IMR-90 (cell line): ENCODE results near the gene TELO2. TPM values are rescaled to one million over a fixed set of nuclear protein-coding genes. Genes with fewer than 3 reads are reported as not detected.

ENCODE experiments used
- ATAC-seq: fragments of 200-7000 bp; cut with Tn5 transposase; 2 replicates; pipeline ENCODE4 v1.9.1; 2020; ENCODE audit warnings: low read depth, mild to moderate bottlenecking, moderate library complexity
- BruUV-seq: library from RNA; stranded (reverse); fragments of 400-500 nt; replicated peaks from 2 replicates; lab custom pipeline; 2021; lab: Mats Ljungman, UMichigan
- CTCF ChIA-PET: fragments of 300-600 bp; formaldehyde crosslinking; extraction: SDS; loops from one replicate; lab custom pipeline; 2021; ENCODE audit warnings: antibody characterized with exemption; lab: Yijun Ruan, JAX
- POLR2A ChIA-PET: fragments of 300-600 bp; sonication (Branson Sonifier 250); formaldehyde crosslinking; loops from one replicate; lab custom pipeline; 2022; ENCODE audit warnings: antibody characterized with exemption; ENCODE audit not compliant: unreplicated experiment; lab: Charles Lee
- DNase-seq: peaks from one replicate; pipeline ENCODE4 v3.0.0; 2013
- H2AFZ ChIP-seq: replicated peaks from 2 replicates; pipeline ENCODE3; 2013; ENCODE audit warnings: low read length, mild to moderate bottlenecking; ENCODE audit not compliant: poor library complexity
- H2AK5ac ChIP-seq: 2 replicates; pipeline ENCODE4 v1.6.1; 2013; ENCODE audit warnings: low read depth, low read length, inconsistent platforms
- H2AK9ac ChIP-seq: replicated peaks from 2 replicates; pipeline ENCODE3; 2013; ENCODE audit warnings: mild to moderate bottlenecking, low read depth, low read length, moderate library complexity; ENCODE audit not compliant: poor library complexity
- H2BK120ac ChIP-seq: 2 replicates; pipeline ENCODE4 v1.6.1; 2013; ENCODE audit warnings: low read depth, low read length, inconsistent platforms
- H2BK15ac ChIP-seq: 3 replicates; pipeline ENCODE4 v1.6.1; 2013; ENCODE audit warnings: low read depth, low read length, inconsistent platforms
- H2BK20ac ChIP-seq: 2 replicates; pipeline ENCODE4 v1.6.1; 2013; ENCODE audit warnings: low read depth, mild to moderate bottlenecking, inconsistent platforms, low read length, moderate library complexity
- H2BK5ac ChIP-seq: 2 replicates; pipeline ENCODE4 v1.6.1; 2013; ENCODE audit warnings: mild to moderate bottlenecking, low read depth, low read length, inconsistent platforms; ENCODE audit not compliant: poor library complexity, severe bottlenecking
- H3K14ac ChIP-seq: replicated peaks from 2 replicates; pipeline ENCODE4 v1.6.1; 2013; ENCODE audit warnings: low read depth, low read length, inconsistent platforms
- H3K18ac ChIP-seq: 2 replicates; pipeline ENCODE4 v1.6.1; 2013; ENCODE audit warnings: low read depth, low read length, control low read depth
- H3K23ac ChIP-seq: 2 replicates; pipeline ENCODE4 v1.6.1; 2013; ENCODE audit warnings: low read depth, low read length, inconsistent platforms
- H3K27ac ChIP-seq: 2 replicates; pipeline ENCODE4 v1.5.1; 2013; ENCODE audit warnings: mild to moderate bottlenecking, control low read depth, low read length; ENCODE audit not compliant: insufficient read depth
- H3K27me3 ChIP-seq: 2 replicates; pipeline ENCODE4 v1.6.1; 2013; ENCODE audit warnings: low read length; ENCODE audit not compliant: control insufficient read depth, insufficient read depth
- H3K36me3 ChIP-seq: 2 replicates; pipeline ENCODE4 v1.6.1; 2013; ENCODE audit warnings: low read length, mixed read lengths; ENCODE audit not compliant: control insufficient read depth, insufficient read depth
- H3K4ac ChIP-seq: 2 replicates; pipeline ENCODE4 v1.6.1; 2013; ENCODE audit warnings: low read depth, low read length, inconsistent platforms
- H3K4me1 ChIP-seq: 2 replicates; pipeline ENCODE4 v1.6.1; 2013; ENCODE audit warnings: low read length, mixed read lengths; ENCODE audit not compliant: control insufficient read depth, insufficient read depth
- H3K4me2 ChIP-seq: 2 replicates; pipeline ENCODE4 v1.6.1; 2013; ENCODE audit warnings: low read depth, mild to moderate bottlenecking, control low read depth, low read length, moderate library complexity
- H3K4me3 ChIP-seq: 2 replicates; pipeline ENCODE4 v1.5.1; 2013; ENCODE audit warnings: low read depth, mild to moderate bottlenecking, control low read depth, low read length, moderate library complexity; ENCODE audit not compliant: insufficient read depth
- H3K56ac ChIP-seq: 2 replicates; pipeline ENCODE4 v1.6.1; 2013; ENCODE audit warnings: low read length, inconsistent platforms; ENCODE audit not compliant: insufficient read depth; ENCODE audit errors: extremely low read depth
- H3K79me1 ChIP-seq, 2 experiments: 2 replicates each; pipeline ENCODE4 v1.6.1; 2013; ENCODE audit warnings: low read length in 2 of 2, inconsistent platforms in 1 of 2, low read depth in 1 of 2
- H3K9ac ChIP-seq: 2 replicates; pipeline ENCODE4 v1.6.1; 2013; ENCODE audit warnings: low read depth, low read length, control low read depth
- H3K9me1 ChIP-seq: 2 replicates; pipeline ENCODE4 v1.6.1; 2013; ENCODE audit warnings: low read length, inconsistent platforms; ENCODE audit not compliant: insufficient read depth
- H3K9me3 ChIP-seq: 2 replicates; pipeline ENCODE4 v1.6.1; 2013; ENCODE audit warnings: low read length; ENCODE audit not compliant: control insufficient read depth, insufficient read depth
- H4K20me1 ChIP-seq: 2 replicates; pipeline ENCODE4 v1.6.1; 2013; ENCODE audit warnings: low read length, inconsistent platforms; ENCODE audit not compliant: insufficient read depth
- H4K5ac ChIP-seq: 2 replicates; pipeline ENCODE4 v1.6.1; 2013; ENCODE audit warnings: mild to moderate bottlenecking, low read depth, low read length, control low read depth
- H4K8ac ChIP-seq, 2 experiments: 2 replicates each; pipeline ENCODE4 v1.6.1; 2013; ENCODE audit warnings: low read depth in 2 of 2, low read length in 2 of 2, control low read depth in 1 of 2, inconsistent platforms in 1 of 2
- H4K91ac ChIP-seq: 2 replicates; pipeline ENCODE4 v1.6.1; 2013; ENCODE audit warnings: low read depth, low read length, inconsistent platforms; ENCODE audit not compliant: insufficient read depth
- BHLHE40 ChIP-seq: fragments of 150-350 bp; IDR thresholded peaks from 2 replicates; pipeline ENCODE4 v1.6.1; 2016; ENCODE audit warnings: mild to moderate bottlenecking, low read depth, low read length
- CEBPB ChIP-seq: IDR thresholded peaks from 2 replicates; pipeline ENCODE4 v1.6.1; 2012; ENCODE audit warnings: low read depth, low read length, improper control_type of control experiment
- CHD1 ChIP-seq: IDR thresholded peaks from 2 replicates; pipeline ENCODE4 v1.6.1; 2012; ENCODE audit warnings: low read depth, low read length, improper control_type of control experiment
- FOS ChIP-seq: fragments of 150-350 bp; IDR thresholded peaks from 2 replicates; pipeline ENCODE4 v1.6.1; 2016; ENCODE audit warnings: low read depth, low read length
- MXI1 ChIP-seq: IDR thresholded peaks from 2 replicates; pipeline ENCODE4 v1.6.1; 2012; ENCODE audit warnings: low read depth, mild to moderate bottlenecking, low read length, moderate library complexity, borderline replicate concordance
- NFE2L2 ChIP-seq: fragments of 150-350 bp; IDR thresholded peaks from 2 replicates; pipeline ENCODE4 v1.6.1; 2016; ENCODE audit warnings: low read depth, mild to moderate bottlenecking, low read length
- USF2 ChIP-seq: fragments of 150-350 bp; IDR thresholded peaks from 2 replicates; pipeline ENCODE4 v1.6.1; 2017; ENCODE audit warnings: mild to moderate bottlenecking, antibody characterized with exemption, low read length, low read depth
- WGBS, 2 experiments: methylation state at CpG; one replicate each; pipeline versions ENCODE4 v1.1.5 to v1.1.7; 2013; ENCODE audit warnings: missing lambda C conversion rate in 2 of 2; ENCODE audit not compliant: insufficient read length in 1 of 2; ENCODE audit errors: extremely low coverage in 2 of 2; 5-methylcytosine and 5-hydroxymethylcytosine counted together
- dilution Hi-C: fragments of 300-500 bp; cut with HindIII; formaldehyde crosslinking; loops from one replicate; pipeline ENCODE4 v1.14.3; 2018; ENCODE audit warnings: low sequenced_read_pairs; ENCODE audit not compliant: unreplicated experiment
- in situ Hi-C: fragments of 300-500 bp; cut with MboI; formaldehyde crosslinking; loops from 3 replicates; pipeline ENCODE4 v1.14.3; 2019; ENCODE audit warnings: low sequenced_read_pairs, inconsistent platforms, mixed read lengths
- intact Hi-C: fragments of 100-400 bp; cut with micrococcal nuclease; formaldehyde crosslinking; loops from 2 replicates; pipeline ENCODE4 v1.10.0; 2022
- polyA plus RNA-seq, 3 experiments: library from polyadenylated mRNA; depleted of rRNA; stranded (reverse); fragments of >200 nt; gene quantifications; 2 replicates each; pipeline ENCODE4 v1.2.3, GENCODE V29; 2012; ENCODE audit warnings: low replicate concordance in 1 of 3
- total RNA-seq: library from RNA; depleted of rRNA; stranded (reverse); fragments of >200 nt; gene quantifications from 2 replicates; pipeline ENCODE4 v1.2.3, GENCODE V29; 2012

Gene TELO2
- total and polyA plus RNA-seq, 2 of the 4 experiments (the other 2 are of a cell fraction): 6.6 to 26.6 TPM

DNA sequence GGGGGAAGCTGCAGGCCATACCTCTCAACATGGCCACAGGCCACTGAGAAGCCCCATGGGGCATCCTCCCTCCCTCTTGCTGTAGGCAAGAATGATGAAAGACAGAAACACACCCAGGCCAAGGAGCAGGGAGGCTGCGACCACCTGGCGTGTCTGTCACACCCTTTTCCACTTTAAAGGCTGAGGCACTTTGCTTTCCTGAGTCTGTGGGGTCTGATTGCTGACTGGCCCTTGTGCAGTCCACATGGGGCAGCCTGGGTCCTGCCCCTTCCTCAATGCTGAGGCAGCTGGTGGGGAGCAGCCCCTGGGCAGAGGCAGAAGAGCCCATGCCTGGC lies 49.0 kb downstream of the TELO2 start (continued):
- no peak for TF ChIP-seq USF2
- TF ChIP-seq MXI1: no peak
- no peak for TF ChIP-seq NFE2L2
- TF ChIP-seq CHD1: no peak
- TF ChIP-seq BHLHE40: no peak
- TF ChIP-seq CEBPB: no peak
- TF ChIP-seq FOS: no peak

- BruUV-seq: no TSS peak
- Histone ChIP-seq H2AFZ (no peak overlapping the region), H3K4ac (no peak overlapping the region), H3K4me2 (no peak overlapping the region), H2AK5ac (no peak overlapping the region), H2BK15ac (no peak overlapping the region), H2AK9ac (no peak overlapping the region), H3K56ac (no peak overlapping the region), H4K8ac (no peak overlapping the region), H3K9me1 (0 out of 2 replicates have a peak, but pooled peaks cover 9% of the 10 kb centered on the region), H4K91ac (no peak overlapping the region), H3K9ac (no peak overlapping the region), H3K27me3 (no peaks in the 10 kb centered on the region), H3K79me1 (peaks cover 6 to 50% of the 10 kb centered on the region in 2 experiments; a peak in 3 of 4 replicates), H3K27ac (no peak overlapping the region), H3K9me3 (no peaks in the 10 kb centered on the region), H4K20me1 (0 out of 2 replicates have a peak, but pooled peaks cover 3% of the 10 kb centered on the region), H3K36me3 (peaks cover 18% of the 10 kb centered on the region), H3K14ac (no peak overlapping the region), H3K4me3 (no peak overlapping the region), H2BK20ac (no peak overlapping the region), H4K5ac (no peak overlapping the region), H3K23ac (no peak overlapping the region), H2BK5ac (no peak overlapping the region), H2BK120ac (no peak overlapping the region), H3K4me1 (peaks cover 3% of the 10 kb centered on the region; the same call in 1 of the 2 replicates), H3K18ac (no peak overlapping the region)
- ChIA-PET CTCF (no interaction called here), POLR2A (no interaction called here)
- 90% methylated on average over 8 of the region's 18 CpGs; no CpG with 5 or more reads in 1 of the 2 experiments for WGBS, 2 experiments
- ATAC-seq (no peak), DNase-seq (no peak)
- in situ Hi-C loops: no loop called here
- dilution Hi-C loops: no loop called here
- intact Hi-C loops: no loop called here
- TF ChIP-seq USF2: no peak
Measured at GRCh38 chr16:1542533-1542932, 49.4 kb downstream of the TELO2 start.
